ENCODE measurements around the gene SEL1L2. TPM values are rescaled to one million over a fixed set of nuclear protein-coding genes. Genes with fewer than 3 reads are reported as not detected.

The SEL1L2 gene
- total RNA-seq, 3 donors from 2014 or later, result not detected

GRCh38 chr20:13825465-13825864, 164.9 kb downstream of the SEL1L2 start:
- Histone ChIP-seq H3K36me3 (ENCODE audit: low read depth) (no peaks in the 10 kb centered on the region), H3K4me1 (ENCODE audit: low read depth) (no peaks in the 10 kb centered on the region), H3K4me3 (no peak overlapping the region), H3K9me3 (no peaks in the 10 kb centered on the region)
- ATAC-seq (no peak), DNase-seq (no peak)
- TF ChIP-seq, protein P1, sequence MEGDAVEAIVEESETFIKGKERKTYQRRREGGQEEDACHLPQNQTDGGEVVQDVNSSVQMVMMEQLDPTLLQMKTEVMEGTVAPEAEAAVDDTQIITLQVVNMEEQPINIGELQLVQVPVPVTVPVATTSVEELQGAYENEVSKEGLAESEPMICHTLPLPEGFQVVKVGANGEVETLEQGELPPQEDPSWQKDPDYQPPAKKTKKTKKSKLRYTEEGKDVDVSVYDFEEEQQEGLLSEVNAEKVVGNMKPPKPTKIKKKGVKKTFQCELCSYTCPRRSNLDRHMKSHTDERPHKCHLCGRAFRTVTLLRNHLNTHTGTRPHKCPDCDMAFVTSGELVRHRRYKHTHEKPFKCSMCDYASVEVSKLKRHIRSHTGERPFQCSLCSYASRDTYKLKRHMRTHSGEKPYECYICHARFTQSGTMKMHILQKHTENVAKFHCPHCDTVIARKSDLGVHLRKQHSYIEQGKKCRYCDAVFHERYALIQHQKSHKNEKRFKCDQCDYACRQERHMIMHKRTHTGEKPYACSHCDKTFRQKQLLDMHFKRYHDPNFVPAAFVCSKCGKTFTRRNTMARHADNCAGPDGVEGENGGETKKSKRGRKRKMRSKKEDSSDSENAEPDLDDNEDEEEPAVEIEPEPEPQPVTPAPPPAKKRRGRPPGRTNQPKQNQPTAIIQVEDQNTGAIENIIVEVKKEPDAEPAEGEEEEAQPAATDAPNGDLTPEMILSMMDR (IDR thresholded peaks at IDR 0.05), result no peak
- intact Hi-C loops (cut with DNase I, micrococcal nuclease), result no loop called here

DNA sequence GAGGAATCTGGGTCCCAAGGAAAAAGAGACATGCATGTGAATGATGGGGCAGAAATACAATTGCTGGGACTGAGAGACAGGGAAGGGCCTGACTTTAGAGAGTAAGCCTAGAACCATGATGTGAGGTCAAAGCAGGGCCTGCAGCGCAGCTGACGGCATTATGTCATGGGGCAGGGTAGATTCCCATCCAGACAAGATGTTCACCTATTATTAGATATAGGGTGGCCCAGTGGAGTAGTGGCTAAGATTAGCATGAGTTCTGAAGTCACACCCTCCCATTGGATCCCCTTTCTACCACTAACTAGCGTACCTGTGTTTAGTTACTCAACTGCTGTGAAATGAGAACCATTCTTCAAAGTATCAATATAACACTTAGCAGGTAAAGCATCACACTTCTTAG, 166.0 kb downstream of the SEL1L2 start:
- DNase-seq (no peak), ATAC-seq (no peak)
- no peaks in the 10 kb centered on the region for H3K4me1 ChIP-seq (ENCODE audit: low read depth)
- no peaks in the 10 kb centered on the region for H3K36me3 ChIP-seq (ENCODE audit: low read depth)
- no peaks in the 10 kb centered on the region for H3K9me3 ChIP-seq
- H3K4me3 ChIP-seq, result no peak overlapping the region
- intact Hi-C loops (cut with DNase I, micrococcal nuclease), result no loop called here
- TF ChIP-seq, protein P1 (IDR thresholded peaks at IDR 0.05), result no peak

DNA sequence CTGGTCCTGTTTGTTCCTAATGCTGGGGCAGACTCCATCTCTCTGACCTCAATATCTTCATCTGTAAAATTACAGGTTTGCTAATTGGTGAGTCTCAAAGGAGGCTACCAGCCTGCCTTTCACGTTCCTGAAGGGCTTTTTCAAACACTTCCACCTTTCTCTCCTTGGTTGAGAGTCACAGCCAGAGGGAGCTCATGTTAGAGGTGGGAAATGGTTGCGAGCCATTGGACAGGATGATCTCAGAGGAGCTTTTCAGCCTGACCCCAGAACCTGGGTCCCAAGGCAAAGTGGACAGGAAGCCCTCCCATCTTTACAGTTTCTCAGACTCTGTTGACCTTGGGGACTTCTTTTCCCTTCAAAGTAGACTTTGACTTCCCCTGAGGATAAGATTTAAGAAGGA, 168.0 kb downstream of the SEL1L2 start:
- TF ChIP-seq, protein P1 (IDR thresholded peaks at IDR 0.05), result no peak
- Histone ChIP-seq H3K36me3 (ENCODE audit: low read depth) (no peaks in the 10 kb centered on the region), H3K4me3 (no peak overlapping the region), H3K9me3 (no peaks in the 10 kb centered on the region), H3K4me1 (ENCODE audit: low read depth) (no peaks in the 10 kb centered on the region)
- ATAC-seq (no peak), DNase-seq (no peak)
- intact Hi-C loops (cut with DNase I, micrococcal nuclease), result no loop called here

DNA sequence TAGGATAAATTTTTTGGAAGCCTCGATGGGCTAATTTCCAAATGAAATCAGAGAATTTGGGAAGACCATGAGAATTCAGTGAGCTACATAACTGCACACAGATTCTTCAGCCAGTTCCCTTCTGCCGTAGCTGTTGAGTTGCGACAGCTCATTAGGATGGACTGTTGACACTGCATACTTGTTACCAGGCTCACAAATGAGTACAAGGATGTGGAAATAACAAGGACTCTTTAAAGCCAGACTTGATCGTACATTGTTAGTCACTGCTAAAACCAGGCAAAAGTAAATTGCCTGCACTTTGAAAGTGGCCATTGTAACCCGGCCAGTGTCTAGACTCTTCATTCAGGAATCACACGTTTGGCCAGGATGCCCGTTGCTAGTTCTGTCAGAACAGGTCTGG, 168.5 kb downstream of the SEL1L2 start:
- Histone ChIP-seq H3K9me3 (no peaks in the 10 kb centered on the region), H3K36me3 (ENCODE audit: low read depth) (no peaks in the 10 kb centered on the region), H3K4me3 (no peak overlapping the region), H3K4me1 (ENCODE audit: low read depth) (no peaks in the 10 kb centered on the region)
- DNase-seq, result no peak
- ATAC-seq, result no peak
- TF ChIP-seq, protein P1 (IDR thresholded peaks at IDR 0.05), result no peak
- intact Hi-C loops (cut with DNase I, micrococcal nuclease), result loop anchor here in 1 of 2 donors (2.0 kb wide), 1 partner anchor 233 kb away; no protein-coding TSS in a partner anchor

DNA sequence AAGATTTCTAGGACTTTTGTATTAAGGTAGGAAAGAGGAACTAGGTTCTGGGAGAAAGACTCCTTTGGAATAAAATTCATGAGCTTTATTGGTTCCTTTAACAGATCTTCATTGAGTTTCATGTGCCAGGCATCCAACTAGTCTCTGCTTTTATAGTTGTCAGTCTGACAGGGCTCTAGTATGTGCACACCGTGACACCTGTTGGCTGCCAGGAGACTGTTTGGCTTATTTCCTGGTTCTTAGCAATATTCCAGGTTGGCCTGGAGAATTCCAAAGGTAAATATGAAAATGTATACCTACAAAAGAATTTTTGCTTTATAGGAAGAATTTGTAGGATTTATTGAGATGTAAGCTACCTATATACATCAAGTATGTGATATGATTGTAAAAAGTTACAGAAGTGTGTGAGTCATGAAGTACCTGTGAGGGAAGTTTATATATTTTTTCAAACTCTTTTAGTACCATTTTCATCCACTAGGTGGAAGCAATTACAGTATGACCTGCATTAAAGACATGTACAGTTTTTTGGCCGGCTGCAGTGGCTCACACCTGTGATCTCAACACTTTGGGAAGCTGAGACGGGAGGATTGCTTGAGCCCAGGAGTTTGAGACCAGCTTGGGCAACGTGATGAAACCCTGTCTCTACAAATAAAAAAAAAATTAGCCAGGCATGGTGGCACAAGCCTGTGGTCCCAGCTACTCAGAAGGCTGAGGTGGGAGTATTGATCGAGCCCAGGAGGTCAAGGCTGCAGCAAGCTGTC, 170.3 kb downstream of the SEL1L2 start:
- intact Hi-C loops (cut with DNase I, micrococcal nuclease), result loop anchor here (2.0 to 10.0 kb wide), 2 partner anchors 235 kb away; no protein-coding TSS in a partner anchor
- no peaks in the 10 kb centered on the region for H3K36me3 ChIP-seq (ENCODE audit: low read depth)
- peak; percentile 94 for ATAC-seq
- no peaks in the 10 kb centered on the region for H3K9me3 ChIP-seq
- no peak overlapping the region for H3K4me3 ChIP-seq
- TF ChIP-seq, protein P1 (IDR thresholded peaks at IDR 0.05), result no peak
- peak in 2 of 3 donors; percentile 32 to 37 for DNase-seq
- no peaks in the 10 kb centered on the region for H3K4me1 ChIP-seq (ENCODE audit: low read depth)

All from mucosa of descending colon (tissue), 3 donors.